HCT116 (cell line): ENCODE data around the gene ELP5. TPM values are rescaled to one million over a fixed set of nuclear protein-coding genes. Genes with fewer than 3 reads are reported as not detected.

Experiments used
- ATAC-seq: fragments of 200-7000 bp; cut with Tn5 transposase; 2 replicates; pipeline ENCODE4 v1.9.1; 2020; ENCODE audit warnings: mild to moderate bottlenecking, moderate library complexity
- BruUV-seq: library from RNA; stranded (reverse); fragments of 400-500 nt; replicated peaks from 2 replicates; lab custom pipeline; 2021; lab: Mats Ljungman, UMichigan
- CTCF ChIA-PET: fragments of 300-600 bp; sonication (Branson Sonifier 250); formaldehyde crosslinking; loops from one replicate; lab custom pipeline; 2021; ENCODE audit warnings: antibody characterized with exemption; lab: Charles Lee
- POLR2A ChIA-PET: fragments of 300-600, 350-600 bp; sonication (Branson Sonifier 250); formaldehyde crosslinking; loops from one replicate; lab custom pipeline; 2021; ENCODE audit warnings: antibody characterized with exemption; lab: Charles Lee
- RAD21 ChIA-PET, 2 experiments: fragments of 300-600 bp; sonication (Branson Sonifier 250); formaldehyde crosslinking; loops; one replicate each; lab custom pipeline; 2023; ENCODE audit warnings: low total read pairs in 2 of 2; ENCODE audit not compliant: uncharacterized antibody in 2 of 2, unreplicated experiment in 2 of 2, low non-redundant PET in 1 of 2; lab: Charles Lee
- DNase-seq: peaks from one replicate; pipeline ENCODE4 v3.0.0-alpha.2; 2010; ENCODE audit warnings: low read depth, low spot score
- H2AFZ ChIP-seq: fragments of 200-600 bp; shearing (Covaris generic), sonication (generic); 2 replicates; pipeline ENCODE4 v1.6.1; 2017; ENCODE audit warnings: low read depth, mixed run types, mixed read lengths, antibody characterized with exemption, low read length; ENCODE audit not compliant: poor library complexity, severe bottlenecking
- H3K27ac ChIP-seq: 2 replicates; pipeline ENCODE4 v1.5.1; 2012; ENCODE audit warnings: low read depth, low read length
- H3K27me3 ChIP-seq: fragments of 200-600 bp; sonication (generic); 2 replicates; pipeline ENCODE4 v1.6.1; 2016; ENCODE audit warnings: mixed run types, low read length, mixed read lengths; ENCODE audit not compliant: insufficient read depth
- H3K36me3 ChIP-seq, 2 experiments: fragments of 200-500 bp in 1 of 2; fragments of 200-600 bp in 1 of 2; sonication (Bioruptor generic) in 1 of 2; sonication (generic) in 1 of 2; 2 replicates each; pipeline versions ENCODE4 v1.5.1 to v1.6.1; 2014 to 2016; ENCODE audit warnings: low read length in 2 of 2, inconsistent platforms in 1 of 2, mixed read lengths in 1 of 2, mixed run types in 1 of 2; ENCODE audit not compliant: insufficient read depth in 2 of 2, control insufficient read depth in 1 of 2
- H3K4me1 ChIP-seq, 2 experiments: fragments of 200-600 bp in 1 of 2; sonication (generic) in 1 of 2; 2 replicates each; pipeline versions ENCODE4 v1.5.1 to v1.6.1; 2012 to 2017; ENCODE audit warnings: low read length in 2 of 2, inconsistent platforms in 1 of 2, mild to moderate bottlenecking in 1 of 2, mixed read lengths in 1 of 2, mixed run types in 1 of 2, moderate library complexity in 1 of 2; ENCODE audit not compliant: insufficient read depth in 2 of 2, control insufficient read depth in 1 of 2
- H3K4me2 ChIP-seq: fragments of 200-600 bp; sonication (generic); 2 replicates; pipeline ENCODE4 v1.6.1; 2017; ENCODE audit warnings: mixed run types, low read length, mixed read lengths
- H3K4me3 ChIP-seq, 2 experiments: fragments of 200-600 bp in 1 of 2; sonication (generic) in 1 of 2; replicated peaks in 1 of 2; 2 replicates each; pipeline ENCODE4 v1.5.1; 2011 to 2016; ENCODE audit warnings: low read length in 2 of 2, control low read depth in 1 of 2, low read depth in 1 of 2, mild to moderate bottlenecking in 1 of 2, mixed read lengths in 1 of 2, mixed run types in 1 of 2
- H3K79me2 ChIP-seq: fragments of 200-600 bp; sonication (generic); 2 replicates; pipeline ENCODE4 v1.6.1; 2017; ENCODE audit warnings: mild to moderate bottlenecking, mixed run types, low read length, moderate library complexity, mixed read lengths; ENCODE audit not compliant: insufficient read depth
- H3K9ac ChIP-seq: fragments of 200-600 bp; sonication (generic); 2 replicates; pipeline ENCODE4 v1.6.1; 2016; ENCODE audit warnings: low read length, mixed read lengths
- H3K9me2 ChIP-seq: fragments of 200-600 bp; sonication (generic), shearing (Covaris generic); 2 replicates; pipeline ENCODE4 v1.6.1; 2017; ENCODE audit warnings: mixed run types, mild to moderate bottlenecking, moderate library complexity; ENCODE audit not compliant: insufficient read depth
- H3K9me3 ChIP-seq, 2 experiments: fragments of 200-500 bp in 1 of 2; fragments of 200-600 bp in 1 of 2; sonication (Bioruptor generic) in 1 of 2; sonication (generic) in 1 of 2; 2 replicates each; pipeline ENCODE4 v1.6.1; 2014 to 2017; ENCODE audit warnings: low read length in 2 of 2, mixed read lengths in 2 of 2, inconsistent platforms in 1 of 2, low read depth in 1 of 2, mild to moderate bottlenecking in 1 of 2, mixed run types in 1 of 2, moderate library complexity in 1 of 2; ENCODE audit not compliant: control insufficient read depth in 1 of 2, insufficient read depth in 1 of 2
- H4K20me1 ChIP-seq: fragments of 200-600 bp; sonication (generic), shearing (Covaris generic); 2 replicates; pipeline ENCODE4 v1.6.1; 2017; ENCODE audit warnings: mixed run types, mild to moderate bottlenecking, moderate library complexity; ENCODE audit not compliant: insufficient read depth
- CBX3 ChIP-seq: IDR thresholded peaks from 2 replicates; pipeline ENCODE4 v1.6.1; 2012; ENCODE audit warnings: low read depth
- CEBPB ChIP-seq: IDR thresholded peaks from 2 replicates; pipeline ENCODE4 v1.6.1; 2012; ENCODE audit warnings: low read depth
- EGR1 ChIP-seq: IDR thresholded peaks from 2 replicates; pipeline ENCODE4 v1.6.1; 2012; ENCODE audit warnings: low read depth
- ELF1 ChIP-seq: IDR thresholded peaks from 2 replicates; pipeline ENCODE4 v1.6.1; 2012; ENCODE audit warnings: low read depth, borderline replicate concordance
- EZH2 ChIP-seq: fragments of 200-600 bp; sonication (generic); IDR thresholded peaks from 2 replicates; pipeline ENCODE4 v1.6.1; 2017; ENCODE audit warnings: antibody characterized with exemption, mixed run types
- EZH2phosphoT487 ChIP-seq: fragments of 200-600 bp; IDR thresholded peaks from 2 replicates; pipeline ENCODE4 v1.6.1; 2018; ENCODE audit warnings: antibody characterized with exemption, borderline replicate concordance
- FOSL1 ChIP-seq: IDR thresholded peaks from 2 replicates; pipeline ENCODE4 v1.6.1; 2012; ENCODE audit warnings: low read depth
- JUND ChIP-seq: IDR thresholded peaks from 2 replicates; pipeline ENCODE4 v1.6.1; 2012
- POLR2A ChIP-seq: IDR thresholded peaks from 2 replicates; pipeline ENCODE4 v1.7.0; 2011; ENCODE audit warnings: borderline replicate concordance; ENCODE audit not compliant: insufficient read depth, insufficient read length; ENCODE audit errors: extremely low read depth
- POLR2AphosphoS5 ChIP-seq: IDR thresholded peaks from 2 replicates; pipeline ENCODE4 v1.6.1; 2011; ENCODE audit warnings: mild to moderate bottlenecking, low read depth, low read length, moderate library complexity
- RAD21 ChIP-seq: IDR thresholded peaks from 2 replicates; pipeline ENCODE4 v1.6.1; 2012; ENCODE audit warnings: low read depth, mild to moderate bottlenecking
- SIN3A ChIP-seq: IDR thresholded peaks from 2 replicates; pipeline ENCODE4 v1.6.1; 2012; ENCODE audit warnings: low read depth
- SP1 ChIP-seq: IDR thresholded peaks from 2 replicates; pipeline ENCODE4 v1.6.1; 2012; ENCODE audit warnings: low read depth
- SRF ChIP-seq: IDR thresholded peaks from 2 replicates; pipeline ENCODE4 v1.6.1; 2012; ENCODE audit warnings: low read depth
- TCF7L2 ChIP-seq: IDR thresholded peaks from 2 replicates; pipeline ENCODE4 v1.7.0; 2011; ENCODE audit warnings: borderline replicate concordance, inconsistent platforms; ENCODE audit not compliant: insufficient read depth, insufficient read length; ENCODE audit errors: extremely low read depth
- YY1 ChIP-seq: IDR thresholded peaks from 2 replicates; pipeline ENCODE4 v1.6.1; 2011; ENCODE audit warnings: low read length, low read depth, moderate library complexity, mild to moderate bottlenecking; ENCODE audit not compliant: insufficient replicate concordance; ENCODE audit errors: extremely low read depth
- ZNF274 ChIP-seq: fragments of 200-500 bp; sonication (Bioruptor generic); IDR thresholded peaks from 2 replicates; pipeline ENCODE4 v1.6.1; 2014; ENCODE audit warnings: mild to moderate bottlenecking, low read depth, low read length, inconsistent platforms
- intact Hi-C: fragments of 100-400 bp; cut with micrococcal nuclease; formaldehyde crosslinking; loops from 2 replicates; pipeline ENCODE4 v1.10.0; 2022
- total RNA-seq: library from RNA; stranded (reverse); gene quantifications from one replicate; pipeline ENCODE4 v1.2.1, GENCODE V29; 2021; ENCODE audit not compliant: unreplicated experiment
- TF ChIP-seq, protein P1 (sequence below), 3 experiments: fragments of 200-600 bp in 1 of 3; sonication (generic) in 1 of 3; IDR thresholded peaks in 2 of 3; conservative IDR thresholded peaks in 1 of 3; 2 replicates each; pipeline ENCODE4 v1.5.1; 2012 to 2017; ENCODE audit warnings: low read depth in 2 of 3, low read length in 2 of 3, antibody characterized with exemption in 1 of 3, borderline replicate concordance in 1 of 3, control low read depth in 1 of 3, mild to moderate bottlenecking in 1 of 3, mixed read lengths in 1 of 3, mixed run types in 1 of 3, moderate library complexity in 1 of 3; ENCODE audit not compliant: insufficient read depth in 1 of 3
- TF ChIP-seq, protein P2 (sequence below): IDR thresholded peaks from 2 replicates; pipeline ENCODE4 v1.6.1; 2012
- TF ChIP-seq, protein P3 (sequence below): IDR thresholded peaks from 2 replicates; pipeline ENCODE4 v1.6.1; 2011; ENCODE audit warnings: mild to moderate bottlenecking, low read length, moderate library complexity; ENCODE audit not compliant: insufficient replicate concordance; ENCODE audit errors: extremely low read depth
- TF ChIP-seq, protein P4 (sequence below): IDR thresholded peaks from 2 replicates; pipeline ENCODE4 v1.6.1; 2012

Gene ELP5
- total RNA-seq, 1 experiment from 2014 or later, result 81.7 TPM

DNA sequence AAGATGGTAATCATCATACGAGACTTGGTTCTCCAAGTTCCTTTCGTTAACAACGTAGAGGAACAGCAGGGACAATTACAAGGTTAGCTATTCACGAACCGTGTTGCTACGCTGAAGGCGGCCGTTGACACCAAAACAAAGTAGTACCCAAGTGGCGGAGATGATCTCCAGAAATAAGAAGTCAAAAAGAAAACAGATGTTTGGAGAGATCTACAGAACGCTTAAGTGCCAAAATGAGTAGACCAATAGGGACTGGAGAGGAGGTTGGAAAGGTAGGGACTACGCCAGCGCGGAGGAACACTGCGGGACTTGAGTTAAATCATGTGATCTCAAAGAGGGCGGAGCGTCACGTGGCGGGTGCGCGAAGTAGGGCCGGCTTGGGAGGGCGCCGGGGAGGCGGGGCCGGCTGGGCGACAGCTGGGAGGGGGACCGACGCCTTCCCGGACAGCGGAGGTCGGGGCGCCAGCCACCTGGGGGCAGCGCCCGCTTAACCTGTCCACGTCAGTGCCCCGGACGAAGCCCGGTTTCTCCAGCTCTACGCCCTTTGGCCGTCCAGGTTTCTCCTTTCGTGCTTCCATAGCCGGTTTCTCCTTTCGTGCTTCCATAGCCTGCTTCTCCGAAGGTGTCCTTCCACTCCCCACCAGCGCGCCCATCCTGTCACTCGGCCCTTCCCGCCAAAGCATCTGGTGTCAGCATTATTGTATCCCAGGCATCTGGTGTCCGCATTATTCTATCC lies 9.1 kb upstream of the ELP5 start:
- intact Hi-C loops, result no loop called here

More for the DNA sequence above, 9.1 kb upstream of the ELP5 start:
- Histone ChIP-seq H3K9me2 (no peaks in the 10 kb centered on the region), H4K20me1 (no peaks in the 10 kb centered on the region), H3K36me3 (peaks cover 19 to 36% of the 10 kb centered on the region in 2 experiments; a peak in 3 of 4 replicates), H2AFZ (no peak overlapping the region), H3K4me2 (peak overlapping the region; percentile 79), H3K79me2 (peaks cover 49% of the 10 kb centered on the region), H3K9ac (peak overlapping the region; percentile 85), H3K4me3 (peak overlapping the region; percentile 93 to 97), H3K9me3 (no peaks in the 10 kb centered on the region), H3K27ac (peak overlapping the region; percentile 92), H3K27me3 (no peaks in the 10 kb centered on the region), H3K4me1 (peaks cover 17 to 34% of the 10 kb centered on the region in 2 experiments)
- ChIA-PET POLR2A (interaction anchor here (1.0 to 2.9 kb wide), 9 partner anchors 8 to 71 kb away, joined by 3 to 13 read pairs (median 4); partner anchors contain the start of genes ACADVL, CTDNEP1, DLG4 and DVL2), CTCF (interaction anchor here (0.7 to 1.6 kb wide), 2 partner anchors 9 to 22 kb away, joined by 4 to 5 read pairs; partner anchors contain the start of gene CTDNEP1), RAD21 (no interaction called here)
- BruUV-seq, result no TSS peak
- ATAC-seq (peak; percentile 37), DNase-seq (peak; percentile 95)
- TF ChIP-seq POLR2A, result no peak
- TF ChIP-seq ZNF274, result no peak
- TF ChIP-seq, protein P1, sequence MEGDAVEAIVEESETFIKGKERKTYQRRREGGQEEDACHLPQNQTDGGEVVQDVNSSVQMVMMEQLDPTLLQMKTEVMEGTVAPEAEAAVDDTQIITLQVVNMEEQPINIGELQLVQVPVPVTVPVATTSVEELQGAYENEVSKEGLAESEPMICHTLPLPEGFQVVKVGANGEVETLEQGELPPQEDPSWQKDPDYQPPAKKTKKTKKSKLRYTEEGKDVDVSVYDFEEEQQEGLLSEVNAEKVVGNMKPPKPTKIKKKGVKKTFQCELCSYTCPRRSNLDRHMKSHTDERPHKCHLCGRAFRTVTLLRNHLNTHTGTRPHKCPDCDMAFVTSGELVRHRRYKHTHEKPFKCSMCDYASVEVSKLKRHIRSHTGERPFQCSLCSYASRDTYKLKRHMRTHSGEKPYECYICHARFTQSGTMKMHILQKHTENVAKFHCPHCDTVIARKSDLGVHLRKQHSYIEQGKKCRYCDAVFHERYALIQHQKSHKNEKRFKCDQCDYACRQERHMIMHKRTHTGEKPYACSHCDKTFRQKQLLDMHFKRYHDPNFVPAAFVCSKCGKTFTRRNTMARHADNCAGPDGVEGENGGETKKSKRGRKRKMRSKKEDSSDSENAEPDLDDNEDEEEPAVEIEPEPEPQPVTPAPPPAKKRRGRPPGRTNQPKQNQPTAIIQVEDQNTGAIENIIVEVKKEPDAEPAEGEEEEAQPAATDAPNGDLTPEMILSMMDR (IDR thresholded peaks at IDR 0.05 in 2 of 3, conservative IDR thresholded peaks at IDR 0.05 in 1 of 3; ENCODE audit: borderline replicate concordance in 1 of 3, insufficient read depth in 1 of 3, low read depth in 2 of 3, low read length in 2 of 3), result no peak
- no peak for TF ChIP-seq YY1
- no peak; the same call in 1 of the 2 replicates for TF ChIP-seq CBX3
- TF ChIP-seq TCF7L2, result peak; percentile 76
- no peak for TF ChIP-seq CEBPB
- TF ChIP-seq, protein P2, sequence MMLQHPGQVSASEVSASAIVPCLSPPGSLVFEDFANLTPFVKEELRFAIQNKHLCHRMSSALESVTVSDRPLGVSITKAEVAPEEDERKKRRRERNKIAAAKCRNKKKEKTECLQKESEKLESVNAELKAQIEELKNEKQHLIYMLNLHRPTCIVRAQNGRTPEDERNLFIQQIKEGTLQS, result no peak
- TF ChIP-seq EZH2phosphoT487, result no peak
- peak; percentile 96 for TF ChIP-seq SIN3A
- no peak for TF ChIP-seq EZH2
- peak; percentile 90 for TF ChIP-seq POLR2AphosphoS5
- peak; percentile 76 for TF ChIP-seq JUND
- TF ChIP-seq, protein P3, sequence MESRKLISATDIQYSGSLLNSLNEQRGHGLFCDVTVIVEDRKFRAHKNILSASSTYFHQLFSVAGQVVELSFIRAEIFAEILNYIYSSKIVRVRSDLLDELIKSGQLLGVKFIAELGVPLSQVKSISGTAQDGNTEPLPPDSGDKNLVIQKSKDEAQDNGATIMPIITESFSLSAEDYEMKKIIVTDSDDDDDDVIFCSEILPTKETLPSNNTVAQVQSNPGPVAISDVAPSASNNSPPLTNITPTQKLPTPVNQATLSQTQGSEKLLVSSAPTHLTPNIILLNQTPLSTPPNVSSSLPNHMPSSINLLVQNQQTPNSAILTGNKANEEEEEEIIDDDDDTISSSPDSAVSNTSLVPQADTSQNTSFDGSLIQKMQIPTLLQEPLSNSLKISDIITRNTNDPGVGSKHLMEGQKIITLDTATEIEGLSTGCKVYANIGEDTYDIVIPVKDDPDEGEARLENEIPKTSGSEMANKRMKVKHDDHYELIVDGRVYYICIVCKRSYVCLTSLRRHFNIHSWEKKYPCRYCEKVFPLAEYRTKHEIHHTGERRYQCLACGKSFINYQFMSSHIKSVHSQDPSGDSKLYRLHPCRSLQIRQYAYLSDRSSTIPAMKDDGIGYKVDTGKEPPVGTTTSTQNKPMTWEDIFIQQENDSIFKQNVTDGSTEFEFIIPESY, result no peak
- peak; percentile 46; the same call in 1 of the 2 replicates for TF ChIP-seq ELF1
- TF ChIP-seq FOSL1, result peak; percentile 44
- peak; percentile 84 for TF ChIP-seq SP1
- TF ChIP-seq SRF, result no peak
- TF ChIP-seq, protein P4, sequence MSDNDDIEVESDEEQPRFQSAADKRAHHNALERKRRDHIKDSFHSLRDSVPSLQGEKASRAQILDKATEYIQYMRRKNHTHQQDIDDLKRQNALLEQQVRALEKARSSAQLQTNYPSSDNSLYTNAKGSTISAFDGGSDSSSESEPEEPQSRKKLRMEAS, result peak; percentile 93
- TF ChIP-seq RAD21, result no peak; the same call in 1 of the 2 replicates
- TF ChIP-seq EGR1, result 0 out of 2 replicates have a peak, but pooled peaks have one; percentile 60
